NCI-H1417 treated with DMSO at 0.1 percent for 48 hours (cell line): ENCODE data around the gene GRID1.
"Not testable (repeated sequence)": the region's sequence is repeated elsewhere in the genome, so short reads cannot be mapped to it uniquely, and the experiment has no call there.

Source experiments
- DNase-seq: peaks from one replicate; lab custom pipeline; 2025; lab: John Stamatoyannopoulos, UW

Gene GRID1

DNA sequence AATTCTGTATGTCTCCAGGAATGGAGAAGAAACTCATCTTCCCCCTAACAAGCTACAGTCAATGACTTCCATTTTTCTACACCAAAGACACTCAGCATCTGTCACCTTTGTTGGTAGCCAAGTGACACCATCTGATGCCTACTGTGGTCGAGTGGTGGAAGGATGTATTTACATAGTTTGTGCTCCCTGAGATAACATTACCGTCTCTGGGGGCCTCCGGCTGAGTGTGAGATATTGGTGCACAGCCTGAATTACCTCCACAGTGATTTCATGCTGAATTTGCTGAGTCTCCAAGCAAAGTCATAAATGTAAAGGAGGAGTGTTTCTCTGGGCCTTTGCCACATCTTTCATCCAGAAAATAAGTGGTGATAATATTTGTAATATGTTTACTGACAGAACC lies 114.0 kb downstream of the GRID1 start:
- no peak for DNase-seq

GRCh38 chr10:86252079-86252478 lies 114.5 kb downstream of the GRID1 start:
- no peak for DNase-seq

- no peak for DNase-seq
These were observed 115.2 kb downstream of the GRID1 start for GRCh38 chr10:86251426-86251825.

DNA sequence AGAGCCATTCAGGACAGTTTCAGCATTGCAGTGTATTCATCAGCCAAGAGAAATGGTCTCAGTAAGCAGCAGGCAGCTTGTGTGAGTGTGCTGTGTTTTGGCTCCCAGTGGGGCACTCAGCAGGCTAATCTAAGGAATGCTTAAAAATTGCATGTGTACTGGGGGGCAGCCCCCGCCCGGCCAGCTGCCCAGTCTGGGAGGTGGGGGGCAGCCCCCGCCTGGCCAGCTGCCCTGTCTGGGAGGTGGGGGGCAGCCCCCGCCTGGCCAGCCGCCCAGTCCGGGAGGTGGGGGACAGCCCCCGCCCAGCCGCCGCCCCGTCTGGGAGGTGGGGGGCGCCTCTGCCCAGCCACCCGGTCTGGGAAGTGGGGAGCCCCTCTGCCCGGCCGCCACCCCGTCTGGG lies 116.2 kb downstream of the GRID1 start:
- no peak for DNase-seq

GRCh38 chr10:86249794-86250193 lies 116.8 kb downstream of the GRID1 start:
- no peak for DNase-seq

GRCh38 chr10:86248062-86248461 lies 118.5 kb downstream of the GRID1 start:
- DNase-seq, result no peak

GRCh38 chr10:86247588-86247987 lies 119.0 kb downstream of the GRID1 start:
- no peak for DNase-seq

GRCh38 chr10:86247073-86247472 lies 119.5 kb downstream of the GRID1 start:
- no peak for DNase-seq

DNA sequence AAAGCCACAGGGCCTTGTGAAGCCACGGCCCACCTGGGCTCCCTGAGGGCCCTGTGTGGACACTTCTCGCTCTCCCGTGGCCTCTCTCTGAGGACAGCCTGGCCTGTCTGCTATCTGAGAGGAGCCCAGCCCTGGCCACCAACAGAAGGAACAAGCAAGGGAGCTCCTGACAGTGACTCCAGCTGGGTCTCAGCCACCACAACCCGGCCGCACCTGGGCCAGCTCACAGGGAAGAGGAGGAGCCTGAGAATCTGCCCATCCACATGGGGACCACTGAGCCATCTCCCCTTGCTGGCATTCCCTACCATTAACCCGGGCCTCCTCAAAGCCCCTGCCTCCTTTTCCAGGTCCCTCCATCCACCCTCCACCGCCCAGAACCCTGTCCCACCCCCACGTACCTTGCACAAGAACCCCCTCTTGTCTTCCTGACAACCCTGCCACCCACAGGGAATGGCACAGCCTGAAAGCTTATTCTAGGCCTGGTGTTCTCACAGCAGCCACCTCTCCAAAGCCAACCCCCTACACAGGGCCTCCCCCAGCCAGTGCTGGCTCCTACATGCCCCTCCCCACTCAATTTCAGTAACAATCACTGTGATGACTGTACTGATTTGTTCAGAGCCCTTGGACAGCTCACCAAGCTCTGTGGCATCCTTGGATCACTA lies 120.2 kb downstream of the GRID1 start:
- DNase-seq, result no peak

GRCh38 chr10:86245015-86245394 lies 121.6 kb downstream of the GRID1 start:
- DNase-seq, result no peak

DNA sequence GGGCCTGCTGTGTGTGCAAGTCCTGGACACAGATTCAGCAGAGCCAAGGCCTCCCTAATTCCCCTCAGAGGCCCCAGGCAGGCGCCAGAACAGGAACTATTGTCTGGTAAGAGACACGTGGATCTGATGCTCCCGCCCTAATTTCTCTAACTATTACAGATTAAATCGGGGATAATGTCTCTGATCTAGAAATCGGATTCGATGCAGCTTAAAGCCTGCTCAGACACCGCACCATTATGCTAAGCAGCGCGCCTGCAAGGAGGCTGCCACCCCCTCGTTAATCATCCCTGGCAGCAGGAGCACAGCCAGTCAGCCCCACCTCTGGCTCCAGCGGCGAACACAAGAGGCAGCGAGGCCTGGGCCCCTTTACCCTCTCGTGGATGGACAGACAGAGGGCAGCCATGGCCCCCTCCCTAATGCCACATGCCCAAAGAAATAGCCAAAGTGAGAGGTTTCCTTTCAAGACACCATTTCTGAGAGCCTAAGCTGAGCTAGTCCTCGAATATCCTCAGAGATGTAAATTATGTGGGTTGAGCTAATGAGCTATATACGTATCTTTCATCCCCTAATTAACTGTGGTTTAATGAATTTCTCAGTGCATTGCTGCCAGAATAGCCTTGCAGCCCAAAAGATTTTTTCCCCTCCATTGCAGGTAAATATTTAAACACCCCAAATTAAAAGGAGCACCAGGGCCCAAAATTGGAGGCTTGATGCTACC lies 122.1 kb downstream of the GRID1 start:
- DNase-seq, result no peak

- no peak for DNase-seq
These were observed 122.9 kb downstream of the GRID1 start for GRCh38 chr10:86243651-86244155.

GRCh38 chr10:86242761-86243160 lies 123.8 kb downstream of the GRID1 start:
- DNase-seq, result no peak

GRCh38 chr10:86238089-86238488 lies 128.5 kb downstream of the GRID1 start:
- DNase-seq, result not testable (repeated sequence)

- DNase-seq, result no peak
These were observed 131.9 kb downstream of the GRID1 start for GRCh38 chr10:86234541-86235270.

- DNase-seq, result no peak
These were observed 132.5 kb downstream of the GRID1 start for GRCh38 chr10:86234107-86234506.

GRCh38 chr10:86233131-86233530 lies 133.5 kb downstream of the GRID1 start:
- DNase-seq, result no peak

- no peak for DNase-seq
These were observed 134.0 kb downstream of the GRID1 start for GRCh38 chr10:86232644-86233043.

DNA sequence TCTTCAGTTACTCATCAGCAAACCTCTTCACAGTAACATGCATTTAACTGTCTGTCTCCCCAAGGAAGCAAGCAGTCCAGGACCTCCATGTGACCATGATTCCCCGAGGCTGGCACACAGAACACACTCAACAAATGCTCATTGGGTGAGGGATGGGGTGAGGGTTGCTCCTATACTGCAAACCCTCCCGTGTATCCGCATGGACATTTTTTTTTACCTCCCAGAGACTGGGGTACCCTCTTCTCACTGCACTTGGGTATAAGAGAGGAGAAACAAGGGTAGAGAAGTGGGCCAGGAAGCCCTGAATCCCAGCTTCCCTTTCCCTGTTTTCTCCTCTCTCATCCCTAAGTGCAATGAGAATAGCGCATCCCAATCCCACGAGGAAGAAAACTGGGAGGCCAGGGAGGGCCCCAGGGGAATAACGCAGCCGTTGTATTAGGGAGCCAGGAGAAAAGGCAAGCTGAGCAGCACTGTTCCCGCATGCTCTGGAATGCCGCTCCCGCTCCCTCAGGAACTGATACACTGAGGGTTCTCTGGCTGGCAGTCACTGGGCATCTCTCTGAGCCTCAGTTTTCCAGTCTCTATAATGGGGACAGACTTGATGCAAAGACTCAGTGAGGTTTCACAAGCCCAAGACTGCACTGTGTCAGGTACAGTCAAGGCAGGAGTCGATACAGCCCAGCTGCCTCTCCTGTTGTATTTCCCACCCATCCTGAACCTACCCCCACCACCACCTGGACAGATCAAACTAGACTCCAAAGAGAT lies 134.6 kb downstream of the GRID1 start:
- DNase-seq, result no peak

- DNase-seq, result no peak
These were observed 135.9 kb downstream of the GRID1 start for GRCh38 chr10:86230557-86231180.

GRCh38 chr10:86229811-86230556 lies 136.6 kb downstream of the GRID1 start:
- DNase-seq, result no peak
